AG04450 (cell line): ENCODE measurements around the gene CLEC10A. TPM values are rescaled to one million over a fixed set of nuclear protein-coding genes. Genes with fewer than 3 reads are reported as not detected.

Experiments
- CTCF ChIA-PET: fragments of 300-600, 350-600 bp; formaldehyde crosslinking; extraction: SDS; loops from one replicate; lab custom pipeline; 2022; ENCODE audit warnings: antibody characterized with exemption, inconsistent platforms; lab: Charles Lee
- POLR2A ChIA-PET: fragments of 350-600 bp; formaldehyde crosslinking; extraction: SDS; loops from one replicate; lab custom pipeline; 2021; ENCODE audit warnings: antibody characterized with exemption, inconsistent platforms; lab: Yijun Ruan, JAX
- DNase-seq: peaks from one replicate; pipeline ENCODE4 v3.0.0-alpha.2; 2011; ENCODE audit warnings: low read depth, low spot score
- H3K27ac ChIP-seq: one replicate; pipeline ENCODE4 v1.5.1; 2012; ENCODE audit warnings: low read depth, low read length, control low read depth
- H3K27me3 ChIP-seq: one replicate; pipeline ENCODE4 v1.6.0; 2012; ENCODE audit warnings: low read length; ENCODE audit not compliant: control insufficient read depth, insufficient read depth
- H3K4me3 ChIP-seq: 2 replicates; pipeline ENCODE4 v1.5.1; 2011; ENCODE audit warnings: mild to moderate bottlenecking, low read depth, low read length, control low read depth
- H3K9me3 ChIP-seq: 2 replicates; pipeline ENCODE4 v1.5.1; 2012; ENCODE audit warnings: low read length; ENCODE audit not compliant: control insufficient read depth, insufficient read depth
- polyA plus RNA-seq: library from polyadenylated mRNA; depleted of rRNA; stranded (reverse); fragments of >200 nt; gene quantifications from 2 replicates; pipeline ENCODE4 v1.2.3, GENCODE V29; 2011
- TF ChIP-seq, protein P1 (sequence below): IDR thresholded peaks from 2 replicates; pipeline ENCODE4 v1.5.1; 2011; ENCODE audit warnings: low read depth, low read length, control low read depth, inconsistent platforms

Gene CLEC10A
- polyA plus RNA-seq, 1 experiment: not detected

DNA sequence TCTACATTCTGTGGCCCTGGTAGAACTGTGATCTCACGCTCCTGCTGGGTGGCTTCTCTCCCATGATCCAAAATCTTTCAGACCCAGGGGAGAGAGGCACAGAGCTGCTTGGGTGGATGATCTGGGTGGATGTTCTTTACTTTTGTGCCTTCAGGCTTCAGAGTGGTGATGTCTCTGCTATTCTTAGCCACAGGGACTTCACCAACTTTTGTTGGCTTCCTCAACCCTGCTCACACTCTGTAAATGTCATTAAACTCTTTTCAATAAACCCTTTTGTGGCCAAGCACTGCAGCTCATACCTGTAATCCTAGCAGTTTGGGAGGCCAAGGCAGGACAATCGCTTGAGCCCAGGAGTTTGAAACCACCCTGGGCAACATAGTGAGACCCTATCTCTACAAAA, 7.6 kb downstream of the CLEC10A start:
- ChIA-PET CTCF (no interaction called here), POLR2A (no interaction called here)
- Histone ChIP-seq H3K4me3 (no peak overlapping the region), H3K27me3 (peaks cover 24% of the 10 kb centered on the region), H3K9me3 (peaks cover 7% of the 10 kb centered on the region; the same call in 1 of the 2 replicates), H3K27ac (no peak overlapping the region)
- no peak for DNase-seq
- TF ChIP-seq, protein P1, sequence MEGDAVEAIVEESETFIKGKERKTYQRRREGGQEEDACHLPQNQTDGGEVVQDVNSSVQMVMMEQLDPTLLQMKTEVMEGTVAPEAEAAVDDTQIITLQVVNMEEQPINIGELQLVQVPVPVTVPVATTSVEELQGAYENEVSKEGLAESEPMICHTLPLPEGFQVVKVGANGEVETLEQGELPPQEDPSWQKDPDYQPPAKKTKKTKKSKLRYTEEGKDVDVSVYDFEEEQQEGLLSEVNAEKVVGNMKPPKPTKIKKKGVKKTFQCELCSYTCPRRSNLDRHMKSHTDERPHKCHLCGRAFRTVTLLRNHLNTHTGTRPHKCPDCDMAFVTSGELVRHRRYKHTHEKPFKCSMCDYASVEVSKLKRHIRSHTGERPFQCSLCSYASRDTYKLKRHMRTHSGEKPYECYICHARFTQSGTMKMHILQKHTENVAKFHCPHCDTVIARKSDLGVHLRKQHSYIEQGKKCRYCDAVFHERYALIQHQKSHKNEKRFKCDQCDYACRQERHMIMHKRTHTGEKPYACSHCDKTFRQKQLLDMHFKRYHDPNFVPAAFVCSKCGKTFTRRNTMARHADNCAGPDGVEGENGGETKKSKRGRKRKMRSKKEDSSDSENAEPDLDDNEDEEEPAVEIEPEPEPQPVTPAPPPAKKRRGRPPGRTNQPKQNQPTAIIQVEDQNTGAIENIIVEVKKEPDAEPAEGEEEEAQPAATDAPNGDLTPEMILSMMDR: no peak

GRCh38 chr17:7070712-7071111, 9.3 kb downstream of the CLEC10A start:
- Histone ChIP-seq H3K4me3 (no peak overlapping the region), H3K27ac (no peak overlapping the region), H3K9me3 (peaks cover 7% of the 10 kb centered on the region; the same call in 1 of the 2 replicates), H3K27me3 (peaks cover 27% of the 10 kb centered on the region)
- ChIA-PET POLR2A (no interaction called here), CTCF (no interaction called here)
- TF ChIP-seq, protein P1: no peak
- DNase-seq: no peak

- TF ChIP-seq, protein P1: no peak
- Histone ChIP-seq H3K4me3 (no peak overlapping the region), H3K9me3 (peaks cover 7% of the 10 kb centered on the region; the same call in 1 of the 2 replicates), H3K27ac (no peak overlapping the region), H3K27me3 (peaks cover 33% of the 10 kb centered on the region)
- no peak for DNase-seq
- ChIA-PET CTCF (no interaction called here), POLR2A (no interaction called here)
Observed at GRCh38 chr17:7068268-7068667, 11.8 kb downstream of the CLEC10A start.

- POLR2A ChIA-PET: no interaction called here
- Histone ChIP-seq H3K9me3 (peaks cover 7% of the 10 kb centered on the region; the same call in 1 of the 2 replicates), H3K27me3 (peaks cover 27% of the 10 kb centered on the region), H3K27ac (no peak overlapping the region), H3K4me3 (no peak overlapping the region)
- TF ChIP-seq, protein P1: no peak
- CTCF ChIA-PET: no interaction called here
- no peak for DNase-seq
Observed at GRCh38 chr17:7067198-7067597, 12.9 kb downstream of the CLEC10A start.

DNA sequence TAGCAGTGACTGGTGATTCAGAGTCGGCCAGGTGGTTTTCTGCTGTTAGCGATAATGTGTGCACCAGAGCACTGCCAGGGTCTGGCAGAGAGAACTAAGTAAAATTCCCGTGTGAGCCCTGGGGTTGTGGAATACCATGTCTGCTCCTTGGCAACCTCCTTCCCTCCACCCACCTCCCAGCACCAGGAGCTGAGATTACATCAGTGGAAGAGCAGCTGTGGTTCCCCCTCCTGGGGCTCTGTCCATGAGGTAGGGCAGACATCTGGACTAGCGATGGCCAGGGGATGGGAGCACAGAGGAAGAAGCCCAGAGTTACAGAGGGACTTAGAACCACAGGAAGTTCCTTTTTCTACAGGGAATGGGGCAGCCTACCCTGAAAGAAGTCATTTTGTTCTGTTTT, 15.8 kb downstream of the CLEC10A start:
- Histone ChIP-seq H3K27me3 (peaks cover 19% of the 10 kb centered on the region), H3K4me3 (no peak overlapping the region), H3K9me3 (peaks cover 7% of the 10 kb centered on the region; the same call in 1 of the 2 replicates), H3K27ac (no peak overlapping the region)
- ChIA-PET CTCF (no interaction called here), POLR2A (no interaction called here)
- DNase-seq: no peak
- TF ChIP-seq, protein P1: no peak
